Upper lobe of right lung (tissue), 1 donor: ENCODE data around the gene ARL5B. TPM values are rescaled to one million over a fixed set of nuclear protein-coding genes. Genes with fewer than 3 reads are reported as not detected.

Experiments
- ATAC-seq: fragments of 200-7000 bp; cut with Tn5 transposase; one replicate; pipeline ENCODE4 v1.9.1; 2020; ENCODE audit warnings: mild to moderate bottlenecking, moderate library complexity
- DNase-seq: peaks from one replicate; pipeline ENCODE4 v3.0.0-alpha.2; 2020
- H3K27ac ChIP-seq: fragments of 200-600 bp; one replicate; pipeline ENCODE4 v1.8.0; 2022
- H3K27me3 ChIP-seq: fragments of 200-600 bp; one replicate; pipeline ENCODE4 v1.8.0; 2022; ENCODE audit warnings: mild to moderate bottlenecking
- H3K36me3 ChIP-seq: fragments of 200-600 bp; one replicate; pipeline ENCODE4 v1.8.0; 2022
- H3K4me1 ChIP-seq: fragments of 200-600 bp; one replicate; pipeline ENCODE4 v1.8.0; 2022
- H3K4me3 ChIP-seq: fragments of 200-600 bp; one replicate; pipeline ENCODE4 v1.8.0; 2022; ENCODE audit warnings: mild to moderate bottlenecking
- H3K9me3 ChIP-seq: fragments of 200-600 bp; one replicate; pipeline ENCODE4 v1.8.0; 2022
- CTCF ChIP-seq: fragments of 200-600 bp; IDR thresholded peaks from one replicate; pipeline ENCODE4 v1.8.0; 2022; ENCODE audit warnings: antibody characterized with exemption
- intact Hi-C: fragments of 100-400 bp; cut with DNase I; formaldehyde crosslinking; loops from one replicate; pipeline ENCODE4 v1.11.0; 2022
- total RNA-seq: library from RNA; stranded (reverse); fragmentation: NEBNext Ultra II Directional; extraction: Animal tissue kit (Norgen Biotek cat#: 25700); gene quantifications from one replicate; pipeline ENCODE4 v1.2.1, GENCODE V29; 2021
- donor health status: DM: no; HTN: yes; CAD: no; lungs with severe emphysema.

ARL5B gene
- total RNA-seq, 1 donor from 2014 or later: 11.5 TPM

GRCh38 chr10:18699849-18700840 is 40.9 kb downstream of the ARL5B start:
- TF ChIP-seq CTCF: no peak
- Histone ChIP-seq H3K9me3 (no peaks in the 10 kb centered on the region), H3K27me3 (no peaks in the 10 kb centered on the region), H3K27ac (no peak overlapping the region), H3K36me3 (no peaks in the 10 kb centered on the region), H3K4me3 (no peak overlapping the region), H3K4me1 (no peaks in the 10 kb centered on the region)
- no peak for ATAC-seq
- DNase-seq: no peak
- intact Hi-C loops: no loop called here

- H3K27me3 ChIP-seq: no peaks in the 10 kb centered on the region
These were observed 44.3 kb downstream of the ARL5B start for GRCh38 chr10:18703521-18703920.

GRCh38 chr10:18710201-18710653 is 51.0 kb downstream of the ARL5B start:
- ATAC-seq: peak; percentile 34
- intact Hi-C loops: no loop called here
- Histone ChIP-seq H3K36me3 (no peaks in the 10 kb centered on the region), H3K4me1 (no peaks in the 10 kb centered on the region), H3K27ac (no peak overlapping the region), H3K4me3 (no peak overlapping the region), H3K27me3 (no peaks in the 10 kb centered on the region), H3K9me3 (no peaks in the 10 kb centered on the region)
- no peak for DNase-seq
- TF ChIP-seq CTCF: no peak

More at GRCh38 chr10:18703521-18703920, 44.3 kb downstream of the ARL5B start:
- no peaks in the 10 kb centered on the region for H3K36me3 ChIP-seq
- ATAC-seq (no peak), DNase-seq (no peak)
- no peaks in the 10 kb centered on the region for H3K9me3 ChIP-seq
- TF ChIP-seq CTCF: no peak
- intact Hi-C loops: no loop called here
- no peaks in the 10 kb centered on the region for H3K4me1 ChIP-seq
- H3K4me3 ChIP-seq: no peak overlapping the region
- H3K27ac ChIP-seq: no peak overlapping the region

GRCh38 chr10:18713077-18713476 is 53.8 kb downstream of the ARL5B start:
- no peak for DNase-seq
- Histone ChIP-seq H3K36me3 (no peaks in the 10 kb centered on the region), H3K9me3 (no peaks in the 10 kb centered on the region), H3K4me1 (no peaks in the 10 kb centered on the region), H3K27ac (no peak overlapping the region), H3K27me3 (no peaks in the 10 kb centered on the region), H3K4me3 (no peak overlapping the region)
- TF ChIP-seq CTCF: no peak
- intact Hi-C loops: no loop called here
- peak; percentile 80 for ATAC-seq

- Histone ChIP-seq H3K4me1 (no peaks in the 10 kb centered on the region), H3K36me3 (no peaks in the 10 kb centered on the region), H3K9me3 (no peaks in the 10 kb centered on the region), H3K27me3 (no peaks in the 10 kb centered on the region), H3K27ac (no peak overlapping the region), H3K4me3 (no peak overlapping the region)
- TF ChIP-seq CTCF: no peak
- ATAC-seq: no peak
- no peak for DNase-seq
- intact Hi-C loops: no loop called here
These were observed 59.8 kb downstream of the ARL5B start for GRCh38 chr10:18718991-18719390.
